Thoracic aorta (tissue), 2 donors: ENCODE results near the gene SCN1B. TPM values are rescaled to one million over a fixed set of nuclear protein-coding genes. Genes with fewer than 3 reads are reported as not detected.

Experiments
- ATAC-seq: fragments of 150-250 bp; one replicate; pipeline ENCODE4 v1.8.0; 2017; ENCODE audit warnings: low read depth; ENCODE audit not compliant: insufficient number of reproducible peaks, low FRiP score
- DNase-seq: peaks from one replicate; pipeline ENCODE4 v3.0.0-alpha.2; 2020; ENCODE audit warnings: low spot score
- H3K27ac ChIP-seq, 2 donors: fragments of 200-600 bp; sonication (generic); 1 replicate in 1 of 2; 2 replicates in 1 of 2; pipeline ENCODE4 v1.5.1; 2016; ENCODE audit warnings: mild to moderate bottlenecking in 2 of 2, moderate library complexity in 2 of 2
- H3K27me3 ChIP-seq: fragments of 200-600 bp; sonication (generic); replicated peaks from 2 replicates; pipeline ENCODE4 v1.6.0; 2016; ENCODE audit warnings: mild to moderate bottlenecking; ENCODE audit not compliant: insufficient read depth
- H3K36me3 ChIP-seq: fragments of 200-600 bp; sonication (generic); one replicate; pipeline ENCODE4 v1.5.1; 2016
- H3K4me1 ChIP-seq, 2 donors: fragments of 200-600 bp; sonication (generic); 1 replicate in 1 of 2; 2 replicates in 1 of 2; pipeline versions ENCODE4 v1.5.1 to v1.6.0; 2016; ENCODE audit warnings: low read depth in 2 of 2, mild to moderate bottlenecking in 1 of 2; ENCODE audit not compliant: control insufficient read depth in 1 of 2
- H3K4me3 ChIP-seq: fragments of 200-600 bp; sonication (generic); 2 replicates; pipeline ENCODE4 v1.5.1; 2016; ENCODE audit warnings: mild to moderate bottlenecking
- H3K9me3 ChIP-seq: fragments of 200-600 bp; sonication (generic); 2 replicates; pipeline ENCODE4 v1.5.1; 2016
- total RNA-seq, 2 donors: library from RNA; depleted of rRNA; stranded (reverse); fragments of >200 nt; gene quantifications; one replicate each; pipeline versions ENCODE4 v1.1.0 to v1.2.3, GENCODE V29; 2016
- TF ChIP-seq, protein P1 (sequence below): fragments of 200-600 bp; sonication (generic); IDR thresholded peaks from one replicate; pipeline ENCODE4 v1.5.1; 2019; ENCODE audit warnings: antibody characterized with exemption

SCN1B gene
- total RNA-seq, 2 donors from 2014 or later: 25.1 to 26.0 TPM

DNA sequence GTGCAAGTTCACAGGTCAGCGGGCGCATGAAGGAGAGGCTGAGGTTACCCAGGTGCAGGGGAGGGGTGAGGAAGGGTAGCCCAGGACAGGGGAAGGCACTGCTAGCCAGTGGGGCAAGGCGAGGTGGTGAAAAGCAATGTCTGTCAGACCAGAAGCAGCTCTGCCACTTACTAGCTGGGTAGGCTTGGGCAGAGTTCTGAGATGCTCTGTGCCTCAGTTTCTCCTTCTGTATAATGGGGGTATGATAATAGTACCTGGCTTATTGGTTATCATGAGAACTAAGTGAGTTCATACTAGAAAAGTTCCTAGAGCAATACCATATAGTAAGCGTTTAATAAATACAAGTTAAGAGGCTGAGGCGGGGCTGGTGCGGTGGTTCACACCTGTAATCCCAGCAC, 14.3 kb upstream of the SCN1B start:
- H3K36me3 ChIP-seq: peaks cover 67% of the 10 kb centered on the region
- H3K4me1 ChIP-seq: peaks cover 4 to 12% of the 10 kb centered on the region in 2 donors
- no peak overlapping the region for H3K27ac ChIP-seq
- no peaks in the 10 kb centered on the region for H3K27me3 ChIP-seq
- DNase-seq: no peak
- no peak overlapping the region for H3K4me3 ChIP-seq
- ATAC-seq: no peak
- no peaks in the 10 kb centered on the region for H3K9me3 ChIP-seq
- TF ChIP-seq, protein P1, sequence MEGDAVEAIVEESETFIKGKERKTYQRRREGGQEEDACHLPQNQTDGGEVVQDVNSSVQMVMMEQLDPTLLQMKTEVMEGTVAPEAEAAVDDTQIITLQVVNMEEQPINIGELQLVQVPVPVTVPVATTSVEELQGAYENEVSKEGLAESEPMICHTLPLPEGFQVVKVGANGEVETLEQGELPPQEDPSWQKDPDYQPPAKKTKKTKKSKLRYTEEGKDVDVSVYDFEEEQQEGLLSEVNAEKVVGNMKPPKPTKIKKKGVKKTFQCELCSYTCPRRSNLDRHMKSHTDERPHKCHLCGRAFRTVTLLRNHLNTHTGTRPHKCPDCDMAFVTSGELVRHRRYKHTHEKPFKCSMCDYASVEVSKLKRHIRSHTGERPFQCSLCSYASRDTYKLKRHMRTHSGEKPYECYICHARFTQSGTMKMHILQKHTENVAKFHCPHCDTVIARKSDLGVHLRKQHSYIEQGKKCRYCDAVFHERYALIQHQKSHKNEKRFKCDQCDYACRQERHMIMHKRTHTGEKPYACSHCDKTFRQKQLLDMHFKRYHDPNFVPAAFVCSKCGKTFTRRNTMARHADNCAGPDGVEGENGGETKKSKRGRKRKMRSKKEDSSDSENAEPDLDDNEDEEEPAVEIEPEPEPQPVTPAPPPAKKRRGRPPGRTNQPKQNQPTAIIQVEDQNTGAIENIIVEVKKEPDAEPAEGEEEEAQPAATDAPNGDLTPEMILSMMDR: no peak

DNA sequence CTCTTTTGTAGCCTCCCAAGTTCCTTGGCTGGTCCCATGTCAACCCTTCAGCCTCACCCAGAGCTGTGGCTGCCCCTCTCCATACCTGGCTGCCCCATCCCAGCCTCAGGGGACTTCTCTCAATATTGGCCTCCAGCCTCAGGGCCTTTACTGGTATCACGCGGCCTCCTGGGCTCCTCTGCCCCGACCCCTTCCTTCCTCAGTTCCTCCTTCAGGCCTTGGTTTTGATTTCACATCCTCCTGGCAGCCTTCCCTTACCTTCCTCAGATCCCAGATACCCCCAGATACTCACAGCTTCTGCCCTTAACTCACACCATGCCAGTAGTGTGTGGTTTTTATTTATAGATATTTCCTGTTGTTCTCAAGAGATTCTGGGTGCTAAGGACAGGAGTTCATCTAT, 12.8 kb upstream of the SCN1B start:
- peaks cover 78% of the 10 kb centered on the region for H3K36me3 ChIP-seq
- no peak overlapping the region for H3K27ac ChIP-seq
- TF ChIP-seq, protein P1: no peak
- peaks cover 4 to 11% of the 10 kb centered on the region in 2 donors for H3K4me1 ChIP-seq
- ATAC-seq (no peak), DNase-seq (no peak)
- no peaks in the 10 kb centered on the region for H3K9me3 ChIP-seq
- H3K4me3 ChIP-seq: no peak overlapping the region
- H3K27me3 ChIP-seq: no peaks in the 10 kb centered on the region

DNA sequence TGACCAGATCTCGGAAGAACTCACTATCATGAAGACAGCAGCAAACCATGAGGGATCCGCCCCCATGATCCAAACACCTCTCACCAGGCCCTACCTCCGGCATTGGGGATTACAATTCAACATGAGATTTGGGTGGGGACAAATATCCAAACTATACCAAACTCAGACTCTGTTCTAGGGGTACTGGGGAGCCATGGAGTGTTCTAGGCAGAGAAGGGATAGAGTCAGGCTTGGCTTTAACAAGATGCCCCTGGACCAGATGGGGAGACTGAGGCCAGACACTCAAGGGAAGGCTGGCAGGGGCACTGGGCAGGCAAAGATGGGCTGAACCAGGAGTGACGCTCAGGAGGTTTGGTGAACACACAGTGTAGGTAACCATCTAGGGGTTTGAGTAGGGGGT, 11.9 kb upstream of the SCN1B start:
- Histone ChIP-seq H3K4me1 (peaks cover 0 to 2% of the 10 kb centered on the region in 2 donors), H3K36me3 (peaks cover 85% of the 10 kb centered on the region), H3K4me3 (no peak overlapping the region), H3K27me3 (no peaks in the 10 kb centered on the region), H3K9me3 (no peaks in the 10 kb centered on the region), H3K27ac (no peak overlapping the region)
- TF ChIP-seq, protein P1: no peak
- DNase-seq (no peak), ATAC-seq (no peak)

DNA sequence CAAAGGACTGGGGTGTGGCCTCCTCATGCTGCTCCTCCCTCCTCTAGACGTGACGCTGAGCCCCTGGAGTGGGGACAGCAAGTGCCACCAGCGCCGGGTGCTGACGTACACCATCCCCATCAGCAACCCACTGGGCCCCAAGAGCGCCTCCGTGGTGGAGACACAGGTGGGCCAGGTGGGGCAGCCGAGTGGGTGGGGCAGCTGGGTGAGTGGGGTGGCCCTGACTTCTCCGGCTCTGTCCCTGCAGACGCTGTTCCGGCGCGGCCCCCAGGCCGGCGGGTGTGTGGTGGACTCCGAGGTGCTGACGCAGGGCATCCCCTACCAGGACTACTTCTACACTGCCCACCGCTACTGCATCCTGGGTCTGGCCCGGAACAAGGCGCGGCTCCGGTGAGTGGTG, 11.1 kb upstream of the SCN1B start:
- DNase-seq (no peak), ATAC-seq (no peak)
- Histone ChIP-seq H3K27ac (no peak overlapping the region), H3K4me1 (no peaks in the 10 kb centered on the region), H3K9me3 (no peaks in the 10 kb centered on the region), H3K36me3 (peaks cover 87% of the 10 kb centered on the region), H3K4me3 (no peak overlapping the region), H3K27me3 (no peaks in the 10 kb centered on the region)
- TF ChIP-seq, protein P1: no peak

DNA sequence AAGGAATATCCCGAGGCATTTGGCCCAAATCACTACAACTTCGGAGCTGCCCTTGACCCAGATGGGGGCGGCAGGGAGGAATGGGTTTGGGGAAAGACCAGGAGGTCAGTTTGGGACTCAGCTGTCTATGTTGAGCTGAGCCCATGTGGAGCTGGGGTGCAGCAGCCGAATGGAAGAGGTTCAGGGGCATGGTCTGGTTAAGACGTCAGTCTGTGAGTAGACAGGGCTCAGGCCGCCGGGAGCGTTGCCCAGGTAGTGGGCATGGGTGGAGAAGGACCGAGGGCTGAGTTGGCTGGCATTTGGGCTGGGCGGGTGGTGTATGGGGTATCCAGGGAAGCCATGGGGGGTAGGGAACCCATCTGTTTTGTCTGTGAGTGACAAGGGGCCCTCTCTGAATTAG, 9.3 kb upstream of the SCN1B start:
- H3K27ac ChIP-seq: no peak overlapping the region
- TF ChIP-seq, protein P1: no peak
- no peak overlapping the region for H3K4me3 ChIP-seq
- peaks cover 73% of the 10 kb centered on the region for H3K36me3 ChIP-seq
- no peak for ATAC-seq
- no peaks in the 10 kb centered on the region for H3K27me3 ChIP-seq
- H3K9me3 ChIP-seq: no peaks in the 10 kb centered on the region
- no peak for DNase-seq
- no peaks in the 10 kb centered on the region for H3K4me1 ChIP-seq
